ENCODE measurements around the gene DYNC1LI1. TPM values are rescaled to one million over a fixed set of nuclear protein-coding genes. Genes with fewer than 3 reads are reported as not detected.

DYNC1LI1 gene
- 26.4 to 64.4 TPM (median 32.0 TPM) in 3 replicates for polyA plus RNA-seq
- polyA plus RNA-seq (2011; ENCODE audit: low read depth), result 30.1 TPM
- 28.3 and 46.9 TPM in 2 replicates for polyA plus RNA-seq (2011; cell fraction: cytosol; rRNA removed)
- 23.8 and 37.2 TPM in 2 replicates for polyA plus RNA-seq (2011; cell fraction: nucleus; rRNA removed)
- polyA plus RNA-seq (2012; ENCODE audit: low replicate concordance), result 26.1 and 31.6 TPM in 2 replicates
- polyA minus RNA-seq, result 6.1 to 18.1 TPM (median 9.7 TPM) in 3 replicates
- 20.1 TPM for polyA minus RNA-seq (2011; cell fraction: cytosol; rRNA and poly(A)+ RNA removed)
- 14.6 and 25.5 TPM in 2 replicates for polyA minus RNA-seq (2011; cell fraction: nucleus; rRNA and poly(A)+ RNA removed)

- TF ChIP-seq EZH2 (IDR thresholded peaks at IDR 0.05; ENCODE audit: low read length) (no peak), CTCF (optimal IDR thresholded peaks at IDR 0.05 in 1 of 3, IDR thresholded peaks at IDR 0.05 in 1 of 3, conservative IDR thresholded peaks at IDR 0.05 in 1 of 3; ENCODE audit: extremely low read depth in 1 of 3, insufficient read depth in 2 of 3, low read length in 3 of 3) (no peak)
- FAIRE-seq, result no peak
These were observed at the start of gene DYNC1LI1 for GRCh38 chr3:32570421-32571191. Gene DYNC1LI1, minus strand, starts transcription at chr3:32570858. Its CDS starts 88 bp downstream, at chr3:32570770.

GRCh38 chr3:32619395-32619794, 48.7 kb upstream of the DYNC1LI1 start:
- no peak overlapping the region for H2AFZ ChIP-seq (ENCODE audit: control insufficient read depth, low read length)
- no peak overlapping the region for H3K9ac ChIP-seq (ENCODE audit: control insufficient read depth, extremely low read depth, insufficient read depth, low read length)
- no peak for TF ChIP-seq EZH2 (IDR thresholded peaks at IDR 0.05; ENCODE audit: low read length)
- no peak for TF ChIP-seq CTCF (optimal IDR thresholded peaks at IDR 0.05 in 1 of 3, IDR thresholded peaks at IDR 0.05 in 1 of 3, conservative IDR thresholded peaks at IDR 0.05 in 1 of 3; ENCODE audit: extremely low read depth in 1 of 3, insufficient read depth in 2 of 3, low read length in 3 of 3)
- dilution Hi-C loops (cut with MboI; ENCODE audit: extremely low pct_ligation_motif_present, low sequenced_read_pairs), result no loop called here
- FAIRE-seq (no peak), DNase-seq (ENCODE audit: low read depth, low spot score) (no peak)
- no peak overlapping the region for H3K4me3 ChIP-seq (ENCODE audit: control insufficient read depth in 2 of 3, extremely low read depth in 1 of 3, insufficient read depth in 2 of 3, low read depth in 1 of 3, low read length in 3 of 3)
- no peaks in the 10 kb centered on the region for H4K20me1 ChIP-seq (ENCODE audit: control insufficient read depth, extremely low read depth, insufficient read depth, low read length)
- H3K9me1 ChIP-seq (ENCODE audit: control insufficient read depth, extremely low read depth, insufficient read depth, low read length), result no peaks in the 10 kb centered on the region
- H3K4me1 ChIP-seq (ENCODE audit: control insufficient read depth, extremely low read depth, insufficient read depth, low read length), result peaks cover 5% of the 10 kb centered on the region
- no peaks in the 10 kb centered on the region for H3K79me2 ChIP-seq (ENCODE audit: control insufficient read depth, insufficient read depth, low read length)
- no peaks in the 10 kb centered on the region for H3K36me3 ChIP-seq (ENCODE audit: control insufficient read depth in 2 of 2, extremely low read depth in 1 of 2, insufficient read depth in 2 of 2, low read length in 2 of 2)
- no peaks in the 10 kb centered on the region for H3K27me3 ChIP-seq (ENCODE audit: control insufficient read depth, extremely low read depth, insufficient read depth, low read length)
- H3K27ac ChIP-seq (ENCODE audit: control insufficient read depth, insufficient read depth, low read length), result no peak overlapping the region
- no peaks in the 10 kb centered on the region for H3K9me3 ChIP-seq (ENCODE audit: control insufficient read depth, low read depth, low read length)
- H3K4me2 ChIP-seq (ENCODE audit: control insufficient read depth, extremely low read depth, insufficient read depth, low read depth, low read length), result no peak overlapping the region

More at GRCh38 chr3:32570421-32571191, at the start of gene DYNC1LI1:
- DNase-seq (ENCODE audit: low read depth, low spot score), result peak; percentile 21
- Histone ChIP-seq H3K27ac (ENCODE audit: control insufficient read depth, insufficient read depth, low read length) (peak within 1 kb of the TSS; percentile 91), H3K9ac (ENCODE audit: control insufficient read depth, extremely low read depth, insufficient read depth, low read length) (peak within 1 kb of the TSS; percentile 93), H2AFZ (ENCODE audit: control insufficient read depth, low read length) (peak within 1 kb of the TSS; percentile 97), H3K4me1 (ENCODE audit: control insufficient read depth, extremely low read depth, insufficient read depth, low read length) (peaks cover 10% of the 10 kb centered on the region), H3K36me3 (ENCODE audit: control insufficient read depth in 2 of 2, extremely low read depth in 1 of 2, insufficient read depth in 2 of 2, low read length in 2 of 2) (peaks cover 0 to 3% of the 10 kb centered on the region in 2 experiments), H3K4me3 (ENCODE audit: control insufficient read depth in 2 of 3, extremely low read depth in 1 of 3, insufficient read depth in 2 of 3, low read depth in 1 of 3, low read length in 3 of 3) (peak within 1 kb of the TSS; percentile 72 to 94 (median 83)), H3K9me1 (ENCODE audit: control insufficient read depth, extremely low read depth, insufficient read depth, low read length) (no peaks in the 10 kb centered on the region), H3K27me3 (ENCODE audit: control insufficient read depth, extremely low read depth, insufficient read depth, low read length) (no peaks in the 10 kb centered on the region), H3K9me3 (ENCODE audit: control insufficient read depth, low read depth, low read length) (no peaks in the 10 kb centered on the region), H3K4me2 (ENCODE audit: control insufficient read depth, extremely low read depth, insufficient read depth, low read depth, low read length) (peak within 1 kb of the TSS; percentile 96), H3K79me2 (ENCODE audit: control insufficient read depth, insufficient read depth, low read length) (peaks cover 40% of the 10 kb centered on the region), H4K20me1 (ENCODE audit: control insufficient read depth, extremely low read depth, insufficient read depth, low read length) (peaks cover 4% of the 10 kb centered on the region)
- dilution Hi-C loops (cut with MboI; ENCODE audit: extremely low pct_ligation_motif_present, low sequenced_read_pairs), result no loop called here
